HG03045 (cell line): ENCODE measurements around the gene VPS35.
A peak's percentile ranks its signal among the peaks of the same experiment; 100 is the strongest.

Experiments used
- ATAC-seq: cut with Tn5 transposase; IDR thresholded peaks from one replicate; pipeline ENCODE4 v1.9.1; 2021; ENCODE audit warnings: mild to moderate bottlenecking, moderate library complexity; ENCODE audit not compliant: unreplicated experiment

Gene VPS35

GRCh38 chr16:46620266-46621005, 68.5 kb downstream of the VPS35 start:
- ATAC-seq: no peak

- ATAC-seq: no peak
Measured at GRCh38 chr16:46618516-46618915, 70.5 kb downstream of the VPS35 start.

- no peak for ATAC-seq
Measured at GRCh38 chr16:46614006-46614405, 75.0 kb downstream of the VPS35 start.

- ATAC-seq: no peak
Measured at GRCh38 chr16:46613352-46613751, 75.6 kb downstream of the VPS35 start.

GRCh38 chr16:46612121-46612520, 76.9 kb downstream of the VPS35 start:
- peak; percentile 62 for ATAC-seq

- ATAC-seq: no peak
Measured at GRCh38 chr16:46607529-46607928, 81.4 kb downstream of the VPS35 start.

GRCh38 chr16:46606231-46606630, 82.7 kb downstream of the VPS35 start:
- no peak for ATAC-seq
